GM10248 (cell line): ENCODE data around the gene DTNB.

Experiments used
- CTCF ChIA-PET: fragments of 300-600 bp; sonication (Branson Sonifier 250); formaldehyde crosslinking; extraction: SDS; loops from one replicate; lab custom pipeline; 2021; ENCODE audit warnings: antibody characterized with exemption; lab: Yijun Ruan, JAX
- POLR2A ChIA-PET: fragments of 350-650 bp; sonication (Branson Sonifier 250); formaldehyde crosslinking; extraction: SDS; loops from one replicate; lab custom pipeline; 2020; ENCODE audit warnings: antibody characterized with exemption; lab: Yijun Ruan, JAX
- DNase-seq: peaks from one replicate; pipeline ENCODE4 v3.0.0; 2012; ENCODE audit errors: extremely low spot score
- TF ChIP-seq, protein P1 (sequence below): IDR thresholded peaks from 2 replicates; pipeline ENCODE4 v1.5.1; 2012; ENCODE audit warnings: mild to moderate bottlenecking, low read depth; ENCODE audit errors: extremely low read depth, missing control alignments, control extremely low read depth

DTNB gene

GRCh38 chr2:25409468-25409867 is 263.9 kb downstream of the DTNB start:
- TF ChIP-seq, protein P1, sequence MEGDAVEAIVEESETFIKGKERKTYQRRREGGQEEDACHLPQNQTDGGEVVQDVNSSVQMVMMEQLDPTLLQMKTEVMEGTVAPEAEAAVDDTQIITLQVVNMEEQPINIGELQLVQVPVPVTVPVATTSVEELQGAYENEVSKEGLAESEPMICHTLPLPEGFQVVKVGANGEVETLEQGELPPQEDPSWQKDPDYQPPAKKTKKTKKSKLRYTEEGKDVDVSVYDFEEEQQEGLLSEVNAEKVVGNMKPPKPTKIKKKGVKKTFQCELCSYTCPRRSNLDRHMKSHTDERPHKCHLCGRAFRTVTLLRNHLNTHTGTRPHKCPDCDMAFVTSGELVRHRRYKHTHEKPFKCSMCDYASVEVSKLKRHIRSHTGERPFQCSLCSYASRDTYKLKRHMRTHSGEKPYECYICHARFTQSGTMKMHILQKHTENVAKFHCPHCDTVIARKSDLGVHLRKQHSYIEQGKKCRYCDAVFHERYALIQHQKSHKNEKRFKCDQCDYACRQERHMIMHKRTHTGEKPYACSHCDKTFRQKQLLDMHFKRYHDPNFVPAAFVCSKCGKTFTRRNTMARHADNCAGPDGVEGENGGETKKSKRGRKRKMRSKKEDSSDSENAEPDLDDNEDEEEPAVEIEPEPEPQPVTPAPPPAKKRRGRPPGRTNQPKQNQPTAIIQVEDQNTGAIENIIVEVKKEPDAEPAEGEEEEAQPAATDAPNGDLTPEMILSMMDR, result no peak
- POLR2A ChIA-PET, result no interaction called here
- CTCF ChIA-PET, result interaction anchor here (1.2 to 3.1 kb wide), 6 partner anchors 8 to 133 kb away, joined by 3 to 13 read pairs (median 6); no protein-coding TSS in a partner anchor
- DNase-seq, result no peak

- ChIA-PET POLR2A (no interaction called here), CTCF (interaction anchor here (0.9 to 2.4 kb wide), 8 partner anchors 8 to 132 kb away, joined by 3 to 11 read pairs (median 3); no protein-coding TSS in a partner anchor)
- DNase-seq, result no peak
- TF ChIP-seq, protein P1, result no peak
Observed at GRCh38 chr2:25409044-25409443, 264.3 kb downstream of the DTNB start.

GRCh38 chr2:25405611-25406295 is 267.6 kb downstream of the DTNB start:
- TF ChIP-seq, protein P1, result no peak
- ChIA-PET POLR2A (no interaction called here), CTCF (interaction anchor here (1.3 to 2.9 kb wide), 3 partner anchors 12 to 43 kb away, joined by 3 to 9 read pairs (median 7); no protein-coding TSS in a partner anchor)
- no peak for DNase-seq

- DNase-seq, result peak; percentile 79
- ChIA-PET POLR2A (interaction anchor here (1.5 kb wide), 1 partner anchor 17 kb away, joined by 7 read pairs; no protein-coding TSS in a partner anchor), CTCF (interaction anchor here (1.1 to 3.7 kb wide), 6 partner anchors 9 to 41 kb away, joined by 3 to 20 read pairs (median 6); no protein-coding TSS in a partner anchor)
Observed at GRCh38 chr2:25403120-25403760, 270.1 kb downstream of the DTNB start.

DNA sequence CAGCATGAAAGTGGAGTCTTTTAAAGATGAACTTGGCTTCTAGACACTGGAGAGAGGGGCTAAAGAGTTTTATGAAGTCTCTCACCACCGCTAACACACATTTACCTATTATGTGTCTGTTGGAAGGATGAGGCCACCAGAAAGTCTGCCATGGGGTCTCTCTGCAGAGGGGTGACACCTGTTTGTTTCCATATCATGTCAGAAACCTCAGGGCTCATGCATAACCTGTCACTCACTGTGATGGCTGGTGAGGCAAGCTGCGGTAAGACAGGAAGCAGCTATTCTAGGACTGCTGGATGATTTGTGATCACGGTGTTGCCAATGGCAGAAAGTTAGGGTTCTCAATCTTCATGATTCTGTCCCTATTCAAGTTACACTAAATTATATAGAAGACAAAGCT is 270.9 kb downstream of the DTNB start:
- DNase-seq, result peak; percentile 58
- TF ChIP-seq, protein P1, result no peak
- ChIA-PET CTCF (interaction anchor here (0.8 to 3.7 kb wide), 7 partner anchors 10 to 40 kb away, joined by 3 to 20 read pairs (median 5); no protein-coding TSS in a partner anchor), POLR2A (interaction anchor here (0.6 kb wide), 1 partner anchor 118 kb away, joined by 6 read pairs; no protein-coding TSS in a partner anchor)

- TF ChIP-seq, protein P1, result no peak
- POLR2A ChIA-PET, result no interaction called here
- DNase-seq, result no peak
- CTCF ChIA-PET, result interaction anchor here (0.6 to 3.7 kb wide), 11 partner anchors 11 to 59 kb away, joined by 3 to 20 read pairs (median 5); no protein-coding TSS in a partner anchor
Observed at GRCh38 chr2:25401307-25402026, 271.9 kb downstream of the DTNB start.
